NCI-H2196 treated with DMSO at 0.1 percent for 48 hours (cell line): ENCODE data around the gene INPP5B.
"Not testable (repeated sequence)": the region's sequence is repeated elsewhere in the genome, so short reads cannot be mapped to it uniquely, and the experiment has no call there.

Experiments
- DNase-seq: peaks from one replicate; lab custom pipeline; 2025; ENCODE audit not compliant: unreplicated experiment; lab: John Stamatoyannopoulos, UW

Gene INPP5B

DNA sequence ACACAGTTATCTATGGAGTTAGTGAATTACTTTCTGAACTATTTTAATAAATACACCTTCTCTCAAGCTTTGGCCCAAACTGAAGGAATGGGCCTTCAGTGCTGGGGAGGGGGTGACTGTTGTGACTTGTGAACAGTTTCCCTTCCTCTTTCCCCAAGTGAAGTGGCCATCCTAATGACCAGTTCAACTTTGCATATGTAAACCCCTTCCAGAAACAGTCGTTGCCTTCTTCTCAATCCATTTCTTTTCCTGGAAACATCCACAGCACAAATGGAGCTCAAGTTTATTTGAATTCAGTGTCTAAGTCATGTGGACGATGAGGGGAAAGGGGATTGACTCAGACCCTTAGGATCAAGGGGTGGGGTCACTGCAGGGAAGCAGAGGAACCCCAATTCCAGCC, 1.3 kb upstream of the INPP5B start:
- no peak for DNase-seq

DNA sequence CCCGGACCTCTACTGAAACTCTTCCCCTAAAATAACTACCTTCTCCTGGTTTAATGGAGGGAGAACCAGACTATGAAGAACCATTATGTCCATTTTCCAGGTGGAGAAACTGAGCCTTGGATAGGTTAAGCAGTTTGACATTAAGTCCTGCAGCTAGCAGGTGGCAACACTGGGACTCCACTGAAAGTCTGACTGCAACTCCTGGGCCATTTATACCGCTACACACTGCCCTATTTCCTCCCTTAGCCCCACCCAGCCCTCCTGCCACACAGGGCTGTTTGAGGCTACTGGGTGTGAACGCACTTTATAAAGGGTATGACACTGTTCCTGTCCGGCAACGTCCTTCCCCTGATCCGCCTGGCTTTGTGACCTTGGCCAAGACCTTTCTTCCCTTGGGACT, 511 bp upstream of the INPP5B start:
- DNase-seq: no peak

GRCh38 chr1:37945743-37946702, 830 bp downstream of the INPP5B start:
- no peak for DNase-seq

GRCh38 chr1:37945251-37945650, 1.6 kb downstream of the INPP5B start:
- DNase-seq: no peak

DNA sequence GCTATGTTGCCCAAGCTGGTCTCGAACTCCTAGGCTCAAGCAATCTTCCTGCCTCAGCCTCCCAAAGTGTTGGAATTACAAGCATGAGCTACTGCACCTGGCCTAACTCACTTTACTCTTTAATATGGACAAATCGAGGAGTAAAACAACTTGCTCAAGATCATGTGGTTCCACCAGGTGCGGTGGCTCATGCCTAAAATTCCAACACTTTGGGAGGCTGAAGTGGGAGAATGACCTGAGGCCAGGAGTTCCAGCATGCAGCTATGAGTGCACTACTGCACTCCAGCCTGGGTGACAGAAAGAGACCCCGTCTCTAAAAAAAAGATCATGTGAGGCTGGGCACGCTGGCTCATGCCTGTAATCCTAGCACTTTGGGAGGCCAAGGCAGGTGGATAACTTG, 2.0 kb downstream of the INPP5B start:
- no peak for DNase-seq

- no peak for DNase-seq
These were observed 2.6 kb downstream of the INPP5B start for GRCh38 chr1:37944086-37944763.

GRCh38 chr1:37940299-37940947, 6.4 kb downstream of the INPP5B start:
- peak; percentile 82 for DNase-seq

DNA sequence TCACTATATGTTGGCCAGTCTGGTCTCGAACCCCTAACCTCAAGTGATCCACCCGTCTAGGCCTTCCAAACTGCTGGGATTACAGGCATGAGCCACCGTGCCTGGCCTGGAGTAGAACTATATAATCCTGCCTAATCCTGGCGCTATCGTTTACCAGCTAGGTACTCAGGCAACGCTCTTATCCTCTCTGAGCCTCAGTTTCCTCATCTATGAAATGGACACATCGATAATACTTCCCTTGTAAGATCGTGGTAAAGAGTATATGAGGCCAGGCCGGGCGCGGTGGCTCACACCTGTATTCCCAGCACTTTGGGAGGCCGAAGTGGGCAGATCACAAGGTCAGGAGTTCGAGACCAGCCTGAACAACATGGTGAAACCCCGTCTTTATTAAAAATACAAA, 10.1 kb downstream of the INPP5B start:
- not testable (repeated sequence) for DNase-seq

GRCh38 chr1:37932759-37933158, 14.1 kb downstream of the INPP5B start:
- DNase-seq: no peak

- DNase-seq: peak; percentile 97
These were observed 15.3 kb downstream of the INPP5B start for GRCh38 chr1:37931361-37932158.

DNA sequence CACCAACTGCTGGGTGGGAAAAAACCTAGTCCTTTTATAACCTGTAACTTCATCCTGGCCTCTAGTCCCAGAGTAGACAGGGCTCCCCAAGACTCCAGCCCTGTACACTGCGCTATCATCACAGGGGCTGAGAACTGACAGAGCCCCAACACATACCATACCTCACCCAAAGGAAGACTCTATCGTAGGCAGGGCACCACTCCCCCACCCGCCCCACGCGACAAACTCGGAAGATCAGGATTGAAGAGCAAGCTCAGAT, 15.8 kb downstream of the INPP5B start:
- no peak for DNase-seq

DNA sequence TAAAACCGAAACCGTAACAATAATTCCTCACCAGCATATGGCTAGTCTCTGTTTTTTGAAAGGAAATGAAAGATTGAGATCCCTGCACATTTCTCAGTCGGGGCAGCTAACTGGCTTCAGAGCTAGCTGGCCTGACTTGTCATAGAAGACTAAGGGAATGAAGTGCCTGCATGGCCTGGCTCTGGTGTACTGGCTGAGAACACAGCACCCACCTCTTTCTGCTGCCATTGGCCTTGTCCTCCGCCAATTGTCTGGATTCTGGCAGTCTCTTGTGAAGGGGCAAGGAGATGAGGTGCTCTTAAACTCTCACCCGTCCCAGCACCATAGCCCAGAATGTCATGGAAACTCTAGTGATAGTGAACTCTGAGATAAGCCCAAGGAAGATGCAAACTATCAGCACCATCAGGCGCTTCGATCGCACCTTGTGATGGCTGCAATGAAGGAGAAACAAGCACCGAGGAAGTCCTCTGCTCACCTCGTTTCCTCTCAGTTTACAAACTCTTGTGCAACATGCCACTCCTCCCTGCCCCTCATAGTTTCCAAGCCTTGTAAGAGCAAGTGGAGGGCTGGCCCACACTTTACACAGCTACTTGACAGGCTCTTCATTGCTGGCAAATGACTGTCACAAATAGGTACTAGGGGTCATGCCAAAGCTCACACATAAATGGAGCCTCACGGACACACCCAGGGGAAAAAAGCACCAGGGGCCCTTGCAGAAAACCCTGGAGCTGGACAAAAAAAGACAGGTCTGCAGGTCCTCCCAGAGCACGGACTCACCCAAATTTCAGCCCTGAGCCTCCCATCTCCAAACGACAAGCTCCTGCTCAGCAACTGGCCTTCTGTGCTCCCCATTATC, 16.4 kb downstream of the INPP5B start:
- no peak for DNase-seq

DNA sequence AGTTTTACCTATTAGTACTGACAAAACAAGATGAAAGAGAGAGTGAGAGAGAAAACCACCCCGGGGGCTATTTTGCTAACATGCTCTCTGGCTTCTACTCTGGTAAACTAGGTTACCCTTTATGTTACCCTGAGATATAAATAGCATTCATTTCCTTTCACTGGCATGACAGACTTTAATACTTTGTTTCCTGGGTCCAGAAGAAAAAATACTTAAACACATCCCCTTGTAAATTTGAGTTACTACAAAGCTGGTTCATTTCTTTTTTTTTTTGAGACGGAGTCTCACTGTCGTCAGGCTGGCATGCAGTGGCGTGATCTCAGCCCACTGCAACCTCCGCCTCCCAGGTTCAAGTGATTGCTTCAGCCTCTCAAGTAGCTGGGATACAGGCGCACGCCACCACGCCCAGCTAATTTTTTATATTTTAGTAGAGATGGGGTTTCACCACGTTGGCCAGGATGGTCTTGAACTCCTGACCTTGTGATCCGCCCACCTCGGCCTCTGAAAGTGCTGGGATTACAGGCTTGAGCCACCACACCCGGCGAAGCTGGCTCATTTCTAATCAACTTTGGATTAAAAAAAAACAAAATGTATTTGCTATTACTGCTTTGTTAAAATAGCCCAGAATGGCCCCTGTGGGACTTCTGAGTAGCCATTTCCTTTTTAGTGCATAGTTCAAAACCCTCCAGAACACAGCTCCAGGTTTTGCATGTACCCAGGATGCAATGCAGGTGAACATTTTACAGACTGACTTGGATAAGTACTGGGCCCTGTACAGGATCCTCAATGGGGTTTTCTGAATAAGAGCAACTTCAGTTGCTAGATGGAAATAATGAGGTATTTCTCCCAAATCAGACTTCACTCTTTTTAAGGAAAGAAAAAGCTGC, 20.6 kb downstream of the INPP5B start:
- DNase-seq: no peak

DNA sequence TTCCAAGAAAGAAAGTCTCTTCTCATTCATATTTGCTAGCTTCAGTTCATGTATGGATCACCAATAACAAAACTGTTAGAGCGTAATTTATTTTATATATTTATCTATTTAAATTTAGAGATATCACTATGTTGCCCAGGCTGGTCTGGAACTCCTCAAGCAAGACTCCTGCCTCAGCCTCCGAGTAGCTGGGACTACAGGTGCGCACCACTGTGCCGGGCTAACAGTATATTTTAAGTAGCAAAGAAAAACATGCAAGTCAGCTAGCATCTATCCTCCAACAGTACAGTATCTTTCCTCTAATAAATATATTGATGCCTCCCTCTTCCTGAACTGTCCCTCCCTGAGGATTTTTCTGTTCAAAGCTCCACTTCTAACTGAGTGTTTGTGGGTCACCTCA, 21.5 kb downstream of the INPP5B start:
- DNase-seq: no peak

DNA sequence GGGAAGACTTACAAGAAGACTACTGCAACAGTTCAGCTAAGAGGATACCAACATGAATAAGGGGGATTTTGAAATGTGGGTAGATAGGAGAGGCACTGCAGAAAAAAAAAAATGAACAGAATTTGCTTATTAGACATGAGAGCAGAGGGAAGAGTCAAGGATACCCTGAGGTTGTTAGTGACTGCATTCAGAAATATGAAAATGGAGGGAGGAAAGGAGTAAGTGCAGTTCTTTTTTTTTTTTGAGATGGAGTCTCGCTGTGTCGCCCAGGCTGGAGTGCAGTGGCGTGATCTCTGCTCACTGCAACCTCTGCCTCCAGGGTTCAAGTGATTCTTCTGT, 23.3 kb downstream of the INPP5B start:
- no peak for DNase-seq

DNA sequence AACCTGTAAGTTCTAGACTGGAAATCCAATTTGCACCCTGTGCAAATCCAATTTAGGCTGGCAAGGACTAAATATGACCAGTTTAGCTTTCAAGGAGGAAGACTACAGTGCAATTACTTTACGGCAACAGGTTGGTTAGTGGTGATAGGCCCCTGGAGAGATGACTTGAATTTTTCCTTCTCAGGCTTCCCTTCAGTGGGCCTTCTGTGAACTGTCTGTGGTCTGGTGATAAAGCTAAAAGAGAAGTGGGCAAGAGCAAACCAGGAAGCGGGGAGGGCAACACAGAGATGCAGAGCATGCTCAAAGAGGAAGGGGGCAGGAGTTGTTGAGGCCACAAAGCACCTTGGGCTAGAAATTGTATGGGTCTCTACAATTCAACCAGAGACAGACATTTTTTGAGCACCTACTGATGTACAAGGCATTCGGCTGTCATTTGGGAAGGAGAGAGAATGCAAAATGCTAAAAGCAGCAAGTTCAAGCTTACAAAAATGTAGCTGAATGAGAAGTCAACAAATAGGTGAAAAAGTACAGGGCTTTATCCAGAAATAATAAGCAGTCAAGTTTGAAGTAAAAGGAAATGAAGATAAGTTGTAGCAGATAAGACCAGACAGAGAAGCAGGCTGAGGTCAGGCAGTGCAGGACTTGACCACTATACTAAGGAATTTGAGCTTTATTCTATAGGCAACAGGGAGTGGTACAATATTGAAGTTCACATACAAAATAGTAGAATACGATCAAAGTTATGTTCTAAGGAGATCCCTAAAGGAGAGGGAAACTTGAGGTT, 23.9 kb downstream of the INPP5B start:
- no peak for DNase-seq

GRCh38 chr1:37919277-37919676, 27.6 kb downstream of the INPP5B start:
- DNase-seq: no peak

GRCh38 chr1:37915476-37916093, 31.3 kb downstream of the INPP5B start:
- DNase-seq: no peak
